Loucy (cell line): ENCODE measurements around the gene MBNL1.

ENCODE experiments used
- H2AFZ ChIP-seq: fragments of 200-600 bp; sonication (generic); 2 replicates; pipeline ENCODE4 v1.6.0; 2016; ENCODE audit warnings: antibody characterized with exemption, mild to moderate bottlenecking, low read length, moderate library complexity
- H3F3A ChIP-seq: fragments of 200-600 bp; 2 replicates; pipeline ENCODE4 v1.6.0; 2016; ENCODE audit warnings: antibody characterized with exemption, low read depth, mild to moderate bottlenecking
- H3K27me3 ChIP-seq: fragments of 200-600 bp; sonication (generic); 2 replicates; pipeline ENCODE4 v1.6.1; 2014; ENCODE audit warnings: low read length, mild to moderate bottlenecking; ENCODE audit not compliant: insufficient read depth, poor library complexity, severe bottlenecking
- H3K36me3 ChIP-seq: fragments of 200-600 bp; sonication (generic); 2 replicates; pipeline ENCODE4 v1.6.1; 2016; ENCODE audit warnings: low read length; ENCODE audit not compliant: insufficient read depth
- H3K4me1 ChIP-seq: fragments of 200-600 bp; sonication (generic); 2 replicates; pipeline ENCODE4 v1.5.1; 2014; ENCODE audit warnings: low read length, mild to moderate bottlenecking; ENCODE audit not compliant: insufficient read depth, poor library complexity, severe bottlenecking
- H3K4me2 ChIP-seq: fragments of 200-600 bp; sonication (generic); 2 replicates; pipeline ENCODE4 v1.6.0; 2014; ENCODE audit warnings: antibody characterized with exemption, low read length, low read depth, mild to moderate bottlenecking; ENCODE audit not compliant: poor library complexity, severe bottlenecking
- H3K4me3 ChIP-seq: fragments of 200-600 bp; sonication (generic); 2 replicates; pipeline ENCODE4 v1.5.1; 2014; ENCODE audit warnings: low read length, mild to moderate bottlenecking, mixed read lengths; ENCODE audit not compliant: poor library complexity, severe bottlenecking
- H3K79me2 ChIP-seq: fragments of 200-600 bp; sonication (generic); 2 replicates; pipeline ENCODE4 v1.6.1; 2014; ENCODE audit warnings: low read length; ENCODE audit not compliant: insufficient read depth
- H3K9ac ChIP-seq: fragments of 200-600 bp; sonication (generic); 2 replicates; pipeline ENCODE4 v1.6.0; 2014; ENCODE audit warnings: mild to moderate bottlenecking, low read depth, low read length, moderate library complexity; ENCODE audit not compliant: poor library complexity, severe bottlenecking
- H3K9me2 ChIP-seq: fragments of 200-600 bp; sonication (generic); replicated peaks from 2 replicates; pipeline ENCODE4 v1.6.1; 2016; ENCODE audit warnings: low read depth, low read length, mixed read lengths
- H3K9me3 ChIP-seq: fragments of 200-600 bp; sonication (generic); 2 replicates; pipeline ENCODE4 v1.6.1; 2014; ENCODE audit warnings: mild to moderate bottlenecking, antibody characterized with exemption, low read length, low read depth; ENCODE audit not compliant: insufficient read depth
- H4K20me1 ChIP-seq: fragments of 200-600 bp; sonication (generic); 2 replicates; pipeline ENCODE4 v1.6.0; 2014; ENCODE audit warnings: antibody characterized with exemption, low read length, mild to moderate bottlenecking; ENCODE audit not compliant: insufficient read depth, poor library complexity, severe bottlenecking
- CTCF ChIP-seq: fragments of 200-600 bp; sonication (generic); conservative IDR thresholded peaks from 2 replicates; pipeline ENCODE4 v1.5.1; 2014; ENCODE audit warnings: mild to moderate bottlenecking, antibody characterized with exemption, low read length
- EZH2phosphoT487 ChIP-seq: fragments of 200-600 bp; IDR thresholded peaks from 2 replicates; pipeline ENCODE4 v1.6.1; 2018; ENCODE audit warnings: antibody characterized with exemption, mild to moderate bottlenecking, moderate library complexity, borderline replicate concordance

Gene MBNL1

GRCh38 chr3:152497890-152498289, 229.2 kb downstream of the MBNL1 start:
- Histone ChIP-seq H3K4me1 (peaks cover 4% of the 10 kb centered on the region), H4K20me1 (no peaks in the 10 kb centered on the region), H3K27me3 (no peaks in the 10 kb centered on the region), H3K79me2 (no peaks in the 10 kb centered on the region), H3F3A (no peaks in the 10 kb centered on the region), H3K9me2 (no peaks in the 10 kb centered on the region), H3K9ac (no peak overlapping the region), H3K9me3 (no peaks in the 10 kb centered on the region), H3K36me3 (no peaks in the 10 kb centered on the region), H2AFZ (no peak overlapping the region), H3K4me3 (no peak overlapping the region), H3K4me2 (no peak overlapping the region)
- no peak for TF ChIP-seq EZH2phosphoT487
- TF ChIP-seq CTCF: no peak

GRCh38 chr3:152499791-152500385, 231.2 kb downstream of the MBNL1 start:
- no peak overlapping the region for H2AFZ ChIP-seq
- H3K27me3 ChIP-seq: no peaks in the 10 kb centered on the region
- H3K9ac ChIP-seq: no peak overlapping the region
- no peak for TF ChIP-seq EZH2phosphoT487
- TF ChIP-seq CTCF: no peak
- no peaks in the 10 kb centered on the region for H3F3A ChIP-seq
- no peaks in the 10 kb centered on the region for H4K20me1 ChIP-seq
- H3K36me3 ChIP-seq: no peaks in the 10 kb centered on the region
- no peaks in the 10 kb centered on the region for H3K9me2 ChIP-seq
- no peaks in the 10 kb centered on the region for H3K79me2 ChIP-seq
- peaks cover 4% of the 10 kb centered on the region for H3K4me1 ChIP-seq
- H3K4me2 ChIP-seq: no peak overlapping the region
- H3K4me3 ChIP-seq: no peak overlapping the region
- H3K9me3 ChIP-seq: no peaks in the 10 kb centered on the region

GRCh38 chr3:152505926-152506325, 237.2 kb downstream of the MBNL1 start:
- Histone ChIP-seq H3K9ac (no peak overlapping the region), H3F3A (no peaks in the 10 kb centered on the region), H2AFZ (no peak overlapping the region), H3K27me3 (no peaks in the 10 kb centered on the region), H4K20me1 (no peaks in the 10 kb centered on the region), H3K4me3 (no peak overlapping the region), H3K9me3 (no peaks in the 10 kb centered on the region), H3K79me2 (no peaks in the 10 kb centered on the region), H3K4me1 (no peaks in the 10 kb centered on the region), H3K4me2 (no peak overlapping the region), H3K36me3 (no peaks in the 10 kb centered on the region), H3K9me2 (no peaks in the 10 kb centered on the region)
- TF ChIP-seq EZH2phosphoT487 (no peak), CTCF (no peak)
